Large intestine (tissue), 3 donors: ENCODE measurements around the gene WASHC1. TPM values are rescaled to one million over a fixed set of nuclear protein-coding genes. Genes with fewer than 3 reads are reported as not detected.
"Not testable (repeated sequence)": the region's sequence is repeated elsewhere in the genome, so short reads cannot be mapped to it uniquely, and the experiment has no call there.

Source experiments
- DNase-seq, 2 donors: peaks; one replicate each; pipeline versions ENCODE4 v3.0.0 to v3.0.0-alpha.2; 2013
- H3K27ac ChIP-seq: one replicate; pipeline ENCODE4 v1.5.1; 2013; ENCODE audit warnings: low read length
- H3K27me3 ChIP-seq: 2 replicates; pipeline ENCODE4 v1.6.1; 2013; ENCODE audit warnings: low read length; ENCODE audit not compliant: control insufficient read depth, insufficient read depth
- H3K36me3 ChIP-seq: 2 replicates; pipeline ENCODE4 v1.6.1; 2013; ENCODE audit warnings: low read length; ENCODE audit not compliant: control insufficient read depth, insufficient read depth
- H3K4me1 ChIP-seq: one replicate; pipeline ENCODE4 v1.6.1; 2013; ENCODE audit warnings: low read length; ENCODE audit not compliant: control insufficient read depth, insufficient read depth
- H3K4me3 ChIP-seq: one replicate; pipeline ENCODE4 v1.5.1; 2013; ENCODE audit warnings: low read length
- H3K9me3 ChIP-seq: one replicate; pipeline ENCODE4 v1.6.1; 2013; ENCODE audit warnings: mild to moderate bottlenecking, low read depth, low read length, moderate library complexity; ENCODE audit not compliant: control insufficient read depth
- WGBS: methylation state at CpG from one replicate; pipeline ENCODE4 v1.1.5; 2013; ENCODE audit warnings: low lambda C conversion rate; ENCODE audit not compliant: insufficient coverage; 5-methylcytosine and 5-hydroxymethylcytosine counted together
- polyA plus RNA-seq: library from polyadenylated mRNA; unstranded; fragments of 120-200 nt; gene quantifications from one replicate; pipeline ENCODE4 v1.2.1, GENCODE V29; 2013

WASHC1 gene
- polyA plus RNA-seq, 1 donor: 23.2 TPM

- H3K9me3 ChIP-seq, H3K27me3 ChIP-seq, H3K4me3 ChIP-seq, H3K36me3 ChIP-seq, H3K27ac ChIP-seq, H3K4me1 ChIP-seq: not testable (repeated sequence)
- WGBS: no CpG with 5 or more reads among the region's 10 CpGs
- DNase-seq: peak in 1 of 2 donors; percentile 4
Measured at GRCh38 chr9:14129-14809, 15.0 kb downstream of the WASHC1 start.

- H3K27me3 ChIP-seq, DNase-seq, H3K36me3 ChIP-seq, H3K4me3 ChIP-seq, H3K4me1 ChIP-seq, H3K27ac ChIP-seq, H3K9me3 ChIP-seq: not testable (repeated sequence)
- WGBS: no CpG with 5 or more reads among the region's 26 CpGs
Measured at GRCh38 chr9:11206-11605, 18.1 kb downstream of the WASHC1 start.

GRCh38 chr9:10653-11053 lies 18.6 kb downstream of the WASHC1 start:
- not testable (repeated sequence) for H3K27me3 ChIP-seq, H3K9me3 ChIP-seq, H3K36me3 ChIP-seq, H3K4me1 ChIP-seq, H3K27ac ChIP-seq, H3K4me3 ChIP-seq
- peak in 1 of 2 donors; percentile 2 for DNase-seq
- WGBS: no CpG with 5 or more reads among the region's 41 CpGs

- not testable (repeated sequence) for DNase-seq, H3K27me3 ChIP-seq, H3K27ac ChIP-seq, H3K9me3 ChIP-seq, H3K4me3 ChIP-seq, H3K36me3 ChIP-seq, H3K4me1 ChIP-seq
- no CpG with 5 or more reads among the region's 13 CpGs for WGBS
Measured at GRCh38 chr9:10207-10606, 19.0 kb downstream of the WASHC1 start.

Other genes starting within 250 kb of the WASHC1 start
- gene FOXD4, start 89.0 kb upstream of the WASHC1 start, polyA plus RNA-seq: 0.42 TPM
- 50.7 TPM for gene ZNG1A, start 149.6 kb upstream of the WASHC1 start, polyA plus RNA-seq
- 15.8 TPM for gene DOCK8, start 185.4 kb upstream of the WASHC1 start, polyA plus RNA-seq